ENCODE data around the gene PNPLA6. TPM values are rescaled to one million over a fixed set of nuclear protein-coding genes. Genes with fewer than 3 reads are reported as not detected.

Gene PNPLA6
- total and polyA plus RNA-seq, 10 of the 15 experiments (the other 5 are each of a cell fraction or from before 2014, with no cell fraction given), result 0.95 to 105 (median 40.0) TPM

DNA sequence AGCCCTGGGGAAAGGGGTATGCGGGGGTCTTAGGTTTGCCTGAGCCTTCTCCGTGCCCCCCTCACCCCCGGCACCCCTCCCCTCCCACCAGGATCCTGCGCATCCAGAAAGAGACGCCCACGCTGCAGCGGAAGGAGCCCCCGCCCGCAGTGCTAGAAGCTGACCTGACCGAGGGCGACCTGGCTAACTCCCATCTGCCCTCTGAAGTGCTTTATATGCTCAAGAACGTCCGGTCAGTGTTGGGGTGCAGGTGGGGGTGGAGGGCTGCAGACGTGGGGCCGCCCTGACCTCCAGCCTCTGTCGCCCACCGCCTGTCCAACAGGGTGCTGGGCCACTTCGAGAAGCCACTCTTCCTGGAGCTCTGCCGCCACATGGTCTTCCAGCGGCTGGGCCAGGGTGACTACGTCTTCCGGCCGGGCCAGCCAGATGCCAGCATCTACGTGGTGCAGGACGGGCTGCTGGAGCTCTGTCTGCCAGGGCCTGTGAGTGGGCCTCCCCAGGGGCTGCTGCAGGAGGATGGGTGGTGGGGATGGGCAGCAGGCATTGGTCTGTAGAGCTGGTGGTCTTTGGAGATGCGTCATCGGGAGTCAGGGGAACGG is 4.4 kb downstream of the PNPLA6 start (continued):
- TF ChIP-seq, protein P1, sequence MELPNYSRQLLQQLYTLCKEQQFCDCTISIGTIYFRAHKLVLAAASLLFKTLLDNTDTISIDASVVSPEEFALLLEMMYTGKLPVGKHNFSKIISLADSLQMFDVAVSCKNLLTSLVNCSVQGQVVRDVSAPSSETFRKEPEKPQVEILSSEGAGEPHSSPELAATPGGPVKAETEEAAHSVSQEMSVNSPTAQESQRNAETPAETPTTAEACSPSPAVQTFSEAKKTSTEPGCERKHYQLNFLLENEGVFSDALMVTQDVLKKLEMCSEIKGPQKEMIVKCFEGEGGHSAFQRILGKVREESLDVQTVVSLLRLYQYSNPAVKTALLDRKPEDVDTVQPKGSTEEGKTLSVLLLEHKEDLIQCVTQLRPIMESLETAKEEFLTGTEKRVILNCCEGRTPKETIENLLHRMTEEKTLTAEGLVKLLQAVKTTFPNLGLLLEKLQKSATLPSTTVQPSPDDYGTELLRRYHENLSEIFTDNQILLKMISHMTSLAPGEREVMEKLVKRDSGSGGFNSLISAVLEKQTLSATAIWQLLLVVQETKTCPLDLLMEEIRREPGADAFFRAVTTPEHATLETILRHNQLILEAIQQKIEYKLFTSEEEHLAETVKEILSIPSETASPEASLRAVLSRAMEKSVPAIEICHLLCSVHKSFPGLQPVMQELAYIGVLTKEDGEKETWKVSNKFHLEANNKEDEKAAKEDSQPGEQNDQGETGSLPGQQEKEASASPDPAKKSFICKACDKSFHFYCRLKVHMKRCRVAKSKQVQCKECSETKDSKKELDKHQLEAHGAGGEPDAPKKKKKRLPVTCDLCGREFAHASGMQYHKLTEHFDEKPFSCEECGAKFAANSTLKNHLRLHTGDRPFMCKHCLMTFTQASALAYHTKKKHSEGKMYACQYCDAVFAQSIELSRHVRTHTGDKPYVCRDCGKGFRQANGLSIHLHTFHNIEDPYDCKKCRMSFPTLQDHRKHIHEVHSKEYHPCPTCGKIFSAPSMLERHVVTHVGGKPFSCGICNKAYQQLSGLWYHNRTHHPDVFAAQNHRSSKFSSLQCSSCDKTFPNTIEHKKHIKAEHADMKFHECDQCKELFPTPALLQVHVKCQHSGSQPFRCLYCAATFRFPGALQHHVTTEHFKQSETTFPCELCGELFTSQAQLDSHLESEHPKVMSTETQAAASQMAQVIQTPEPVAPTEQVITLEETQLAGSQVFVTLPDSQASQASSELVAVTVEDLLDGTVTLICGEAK (IDR thresholded peaks at IDR 0.05; ENCODE audit: borderline replicate concordance), result no peak
- TF ChIP-seq MYB (IDR thresholded peaks at IDR 0.05; ENCODE audit: borderline replicate concordance, low read depth, low read length), result no peak
- TF ChIP-seq CBFB (IDR thresholded peaks at IDR 0.05; ENCODE audit: low read depth), result no peak
- TF ChIP-seq, protein P2, sequence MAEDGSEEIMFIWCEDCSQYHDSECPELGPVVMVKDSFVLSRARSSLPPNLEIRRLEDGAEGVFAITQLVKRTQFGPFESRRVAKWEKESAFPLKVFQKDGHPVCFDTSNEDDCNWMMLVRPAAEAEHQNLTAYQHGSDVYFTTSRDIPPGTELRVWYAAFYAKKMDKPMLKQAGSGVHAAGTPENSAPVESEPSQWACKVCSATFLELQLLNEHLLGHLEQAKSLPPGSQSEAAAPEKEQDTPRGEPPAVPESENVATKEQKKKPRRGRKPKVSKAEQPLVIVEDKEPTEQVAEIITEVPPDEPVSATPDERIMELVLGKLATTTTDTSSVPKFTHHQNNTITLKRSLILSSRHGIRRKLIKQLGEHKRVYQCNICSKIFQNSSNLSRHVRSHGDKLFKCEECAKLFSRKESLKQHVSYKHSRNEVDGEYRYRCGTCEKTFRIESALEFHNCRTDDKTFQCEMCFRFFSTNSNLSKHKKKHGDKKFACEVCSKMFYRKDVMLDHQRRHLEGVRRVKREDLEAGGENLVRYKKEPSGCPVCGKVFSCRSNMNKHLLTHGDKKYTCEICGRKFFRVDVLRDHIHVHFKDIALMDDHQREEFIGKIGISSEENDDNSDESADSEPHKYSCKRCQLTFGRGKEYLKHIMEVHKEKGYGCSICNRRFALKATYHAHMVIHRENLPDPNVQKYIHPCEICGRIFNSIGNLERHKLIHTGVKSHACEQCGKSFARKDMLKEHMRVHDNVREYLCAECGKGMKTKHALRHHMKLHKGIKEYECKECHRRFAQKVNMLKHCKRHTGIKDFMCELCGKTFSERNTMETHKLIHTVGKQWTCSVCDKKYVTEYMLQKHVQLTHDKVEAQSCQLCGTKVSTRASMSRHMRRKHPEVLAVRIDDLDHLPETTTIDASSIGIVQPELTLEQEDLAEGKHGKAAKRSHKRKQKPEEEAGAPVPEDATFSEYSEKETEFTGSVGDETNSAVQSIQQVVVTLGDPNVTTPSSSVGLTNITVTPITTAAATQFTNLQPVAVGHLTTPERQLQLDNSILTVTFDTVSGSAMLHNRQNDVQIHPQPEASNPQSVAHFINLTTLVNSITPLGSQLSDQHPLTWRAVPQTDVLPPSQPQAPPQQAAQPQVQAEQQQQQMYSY (CRISPR knock-in tag; IDR thresholded peaks at IDR 0.05), result no peak
- TF ChIP-seq, protein P3, sequence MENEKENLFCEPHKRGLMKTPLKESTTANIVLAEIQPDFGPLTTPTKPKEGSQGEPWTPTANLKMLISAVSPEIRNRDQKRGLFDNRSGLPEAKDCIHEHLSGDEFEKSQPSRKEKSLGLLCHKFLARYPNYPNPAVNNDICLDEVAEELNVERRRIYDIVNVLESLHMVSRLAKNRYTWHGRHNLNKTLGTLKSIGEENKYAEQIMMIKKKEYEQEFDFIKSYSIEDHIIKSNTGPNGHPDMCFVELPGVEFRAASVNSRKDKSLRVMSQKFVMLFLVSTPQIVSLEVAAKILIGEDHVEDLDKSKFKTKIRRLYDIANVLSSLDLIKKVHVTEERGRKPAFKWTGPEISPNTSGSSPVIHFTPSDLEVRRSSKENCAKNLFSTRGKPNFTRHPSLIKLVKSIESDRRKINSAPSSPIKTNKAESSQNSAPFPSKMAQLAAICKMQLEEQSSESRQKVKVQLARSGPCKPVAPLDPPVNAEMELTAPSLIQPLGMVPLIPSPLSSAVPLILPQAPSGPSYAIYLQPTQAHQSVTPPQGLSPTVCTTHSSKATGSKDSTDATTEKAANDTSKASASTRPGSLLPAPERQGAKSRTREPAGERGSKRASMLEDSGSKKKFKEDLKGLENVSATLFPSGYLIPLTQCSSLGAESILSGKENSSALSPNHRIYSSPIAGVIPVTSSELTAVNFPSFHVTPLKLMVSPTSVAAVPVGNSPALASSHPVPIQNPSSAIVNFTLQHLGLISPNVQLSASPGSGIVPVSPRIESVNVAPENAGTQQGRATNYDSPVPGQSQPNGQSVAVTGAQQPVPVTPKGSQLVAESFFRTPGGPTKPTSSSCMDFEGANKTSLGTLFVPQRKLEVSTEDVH (IDR thresholded peaks at IDR 0.05; ENCODE audit: low read depth, partially characterized antibody), result no peak
- TF ChIP-seq SIN3A (IDR thresholded peaks at IDR 0.05; ENCODE audit: low read depth, low read length), result no peak

Data from GM12878 (cell line).